Upper lobe of right lung (tissue), 1 donor: ENCODE data around the gene ZNF205. TPM values are rescaled to one million over a fixed set of nuclear protein-coding genes. Genes with fewer than 3 reads are reported as not detected.
A peak's percentile ranks its signal among the peaks of the same experiment; 100 is the strongest.

Source experiments
- ATAC-seq: fragments of 200-7000 bp; cut with Tn5 transposase; one replicate; pipeline ENCODE4 v1.9.1; 2020; ENCODE audit warnings: mild to moderate bottlenecking, moderate library complexity
- DNase-seq: peaks from one replicate; pipeline ENCODE4 v3.0.0-alpha.2; 2020
- H3K27ac ChIP-seq: fragments of 200-600 bp; one replicate; pipeline ENCODE4 v1.8.0; 2022
- H3K27me3 ChIP-seq: fragments of 200-600 bp; one replicate; pipeline ENCODE4 v1.8.0; 2022; ENCODE audit warnings: mild to moderate bottlenecking
- H3K36me3 ChIP-seq: fragments of 200-600 bp; one replicate; pipeline ENCODE4 v1.8.0; 2022
- H3K4me1 ChIP-seq: fragments of 200-600 bp; one replicate; pipeline ENCODE4 v1.8.0; 2022
- H3K4me3 ChIP-seq: fragments of 200-600 bp; one replicate; pipeline ENCODE4 v1.8.0; 2022; ENCODE audit warnings: mild to moderate bottlenecking
- H3K9me3 ChIP-seq: fragments of 200-600 bp; one replicate; pipeline ENCODE4 v1.8.0; 2022
- intact Hi-C: fragments of 100-400 bp; cut with DNase I; formaldehyde crosslinking; loops from one replicate; pipeline ENCODE4 v1.11.0; 2022
- total RNA-seq: library from RNA; stranded (reverse); fragmentation: NEBNext Ultra II Directional; extraction: Animal tissue kit (Norgen Biotek cat#: 25700); gene quantifications from one replicate; pipeline ENCODE4 v1.2.1, GENCODE V29; 2021
- TF ChIP-seq, protein P1 (sequence below): fragments of 200-600 bp; IDR thresholded peaks from one replicate; pipeline ENCODE4 v1.8.0; 2022; ENCODE audit warnings: antibody characterized with exemption
- donor health status: DM: no; HTN: yes; CAD: no; lungs with severe emphysema.

Gene ZNF205
- total RNA-seq, 1 donor from 2014 or later = 11.7 TPM

DNA sequence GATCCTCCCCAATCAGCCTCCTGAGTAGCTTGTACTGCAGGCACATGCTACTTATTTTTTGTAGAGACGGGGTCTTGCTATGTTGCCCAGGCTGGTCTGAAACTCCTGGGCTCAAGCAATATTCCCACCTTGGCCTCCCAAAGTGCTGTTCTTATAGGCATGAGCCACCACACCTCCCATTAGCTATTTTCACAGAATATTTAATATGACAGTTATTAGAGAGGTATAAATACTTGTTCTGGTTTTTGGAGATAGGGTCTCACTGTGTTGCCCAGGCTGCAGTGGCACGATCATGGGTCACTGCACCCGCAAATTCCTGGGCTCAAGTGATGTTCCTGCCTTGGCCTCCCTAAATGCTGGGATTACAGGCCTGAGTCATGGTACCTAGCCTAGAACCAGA is 43.6 kb downstream of the ZNF205 start:
- no peak for ATAC-seq
- H3K27ac ChIP-seq = no peak overlapping the region
- H3K27me3 ChIP-seq = no peaks in the 10 kb centered on the region
- peaks cover 20% of the 10 kb centered on the region for H3K4me1 ChIP-seq
- no peak overlapping the region for H3K4me3 ChIP-seq
- TF ChIP-seq, protein P1, sequence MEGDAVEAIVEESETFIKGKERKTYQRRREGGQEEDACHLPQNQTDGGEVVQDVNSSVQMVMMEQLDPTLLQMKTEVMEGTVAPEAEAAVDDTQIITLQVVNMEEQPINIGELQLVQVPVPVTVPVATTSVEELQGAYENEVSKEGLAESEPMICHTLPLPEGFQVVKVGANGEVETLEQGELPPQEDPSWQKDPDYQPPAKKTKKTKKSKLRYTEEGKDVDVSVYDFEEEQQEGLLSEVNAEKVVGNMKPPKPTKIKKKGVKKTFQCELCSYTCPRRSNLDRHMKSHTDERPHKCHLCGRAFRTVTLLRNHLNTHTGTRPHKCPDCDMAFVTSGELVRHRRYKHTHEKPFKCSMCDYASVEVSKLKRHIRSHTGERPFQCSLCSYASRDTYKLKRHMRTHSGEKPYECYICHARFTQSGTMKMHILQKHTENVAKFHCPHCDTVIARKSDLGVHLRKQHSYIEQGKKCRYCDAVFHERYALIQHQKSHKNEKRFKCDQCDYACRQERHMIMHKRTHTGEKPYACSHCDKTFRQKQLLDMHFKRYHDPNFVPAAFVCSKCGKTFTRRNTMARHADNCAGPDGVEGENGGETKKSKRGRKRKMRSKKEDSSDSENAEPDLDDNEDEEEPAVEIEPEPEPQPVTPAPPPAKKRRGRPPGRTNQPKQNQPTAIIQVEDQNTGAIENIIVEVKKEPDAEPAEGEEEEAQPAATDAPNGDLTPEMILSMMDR = no peak
- no peak for DNase-seq
- H3K9me3 ChIP-seq = no peaks in the 10 kb centered on the region
- H3K36me3 ChIP-seq = no peaks in the 10 kb centered on the region
- intact Hi-C loops = no loop called here

DNA sequence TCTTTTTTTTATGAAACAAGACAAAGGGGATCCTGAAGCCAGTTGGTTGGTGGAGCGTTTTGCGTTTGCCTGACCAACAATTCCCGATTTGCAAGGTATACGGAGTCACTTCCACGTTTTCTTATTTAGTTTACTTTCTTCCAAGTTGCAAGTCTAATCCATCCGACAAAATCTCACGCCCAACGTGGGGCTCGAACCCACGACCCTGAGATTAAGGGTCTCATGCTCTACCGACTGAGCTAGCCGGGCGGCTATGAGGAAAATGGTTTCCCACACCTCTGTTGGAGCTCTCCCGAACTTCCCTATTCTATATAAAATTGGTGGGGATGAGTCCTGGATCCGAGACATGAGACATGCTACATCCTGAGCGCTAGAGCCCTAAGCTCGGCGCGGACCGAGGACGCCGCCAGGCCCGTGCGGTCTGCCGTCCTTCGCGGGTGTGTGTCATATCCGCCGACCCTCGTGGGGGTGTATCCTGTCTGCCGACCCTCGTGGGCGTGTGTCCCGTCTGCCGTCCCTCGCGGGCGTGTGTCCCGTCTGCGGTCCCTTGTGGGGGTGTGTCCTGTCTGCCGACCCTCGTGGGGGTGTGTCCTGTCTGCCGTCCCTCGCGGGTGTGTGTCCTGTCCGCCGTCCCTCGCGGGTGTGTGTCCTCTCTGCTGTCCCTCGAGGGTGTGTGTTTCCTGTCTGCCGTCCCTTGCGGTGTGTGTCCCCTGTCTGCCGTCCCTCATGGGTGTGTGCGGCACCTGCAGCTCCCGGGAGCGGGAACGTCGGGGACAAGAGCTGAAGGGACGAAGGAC is 45.0 kb downstream of the ZNF205 start:
- TF ChIP-seq, protein P1 = no peak
- intact Hi-C loops = no loop called here
- ATAC-seq (peak; percentile 46), DNase-seq (peak; percentile 80)
- Histone ChIP-seq H3K27ac (peak overlapping the region; percentile 87), H3K4me3 (peak overlapping the region; percentile 71), H3K9me3 (no peaks in the 10 kb centered on the region), H3K36me3 (no peaks in the 10 kb centered on the region), H3K27me3 (no peaks in the 10 kb centered on the region), H3K4me1 (peaks cover 12% of the 10 kb centered on the region)

DNA sequence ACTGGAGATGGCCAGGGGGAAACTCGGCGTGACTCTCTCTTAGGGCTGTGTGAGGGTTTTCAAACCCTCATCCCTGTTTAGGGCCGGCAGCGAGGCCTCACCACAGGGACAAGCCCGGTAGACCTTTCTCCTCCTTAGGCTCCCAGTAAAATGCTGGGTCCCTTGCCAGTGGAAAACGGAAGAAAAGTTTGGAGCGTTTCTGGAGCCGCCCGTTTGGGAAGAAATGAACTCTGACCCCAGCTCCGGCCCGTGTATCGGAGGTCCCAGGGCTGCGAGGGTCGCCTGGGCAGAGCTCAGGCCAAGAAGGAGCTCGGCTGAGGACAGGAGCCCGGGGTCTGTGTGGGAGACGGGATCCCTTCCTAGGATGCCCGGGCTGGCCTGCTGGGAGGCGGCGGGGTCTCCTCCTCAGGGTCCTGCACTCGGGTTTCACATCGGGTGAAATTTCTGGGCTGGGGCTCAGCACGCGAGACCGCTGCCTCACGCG is 45.7 kb downstream of the ZNF205 start:
- peak overlapping the region; percentile 71 for H3K4me3 ChIP-seq
- DNase-seq (no peak), ATAC-seq (peak; percentile 12)
- no peaks in the 10 kb centered on the region for H3K9me3 ChIP-seq
- H3K27ac ChIP-seq = peak overlapping the region; percentile 87
- H3K4me1 ChIP-seq = peaks cover 11% of the 10 kb centered on the region
- TF ChIP-seq, protein P1 = no peak
- no peaks in the 10 kb centered on the region for H3K27me3 ChIP-seq
- intact Hi-C loops = no loop called here
- H3K36me3 ChIP-seq = no peaks in the 10 kb centered on the region

DNA sequence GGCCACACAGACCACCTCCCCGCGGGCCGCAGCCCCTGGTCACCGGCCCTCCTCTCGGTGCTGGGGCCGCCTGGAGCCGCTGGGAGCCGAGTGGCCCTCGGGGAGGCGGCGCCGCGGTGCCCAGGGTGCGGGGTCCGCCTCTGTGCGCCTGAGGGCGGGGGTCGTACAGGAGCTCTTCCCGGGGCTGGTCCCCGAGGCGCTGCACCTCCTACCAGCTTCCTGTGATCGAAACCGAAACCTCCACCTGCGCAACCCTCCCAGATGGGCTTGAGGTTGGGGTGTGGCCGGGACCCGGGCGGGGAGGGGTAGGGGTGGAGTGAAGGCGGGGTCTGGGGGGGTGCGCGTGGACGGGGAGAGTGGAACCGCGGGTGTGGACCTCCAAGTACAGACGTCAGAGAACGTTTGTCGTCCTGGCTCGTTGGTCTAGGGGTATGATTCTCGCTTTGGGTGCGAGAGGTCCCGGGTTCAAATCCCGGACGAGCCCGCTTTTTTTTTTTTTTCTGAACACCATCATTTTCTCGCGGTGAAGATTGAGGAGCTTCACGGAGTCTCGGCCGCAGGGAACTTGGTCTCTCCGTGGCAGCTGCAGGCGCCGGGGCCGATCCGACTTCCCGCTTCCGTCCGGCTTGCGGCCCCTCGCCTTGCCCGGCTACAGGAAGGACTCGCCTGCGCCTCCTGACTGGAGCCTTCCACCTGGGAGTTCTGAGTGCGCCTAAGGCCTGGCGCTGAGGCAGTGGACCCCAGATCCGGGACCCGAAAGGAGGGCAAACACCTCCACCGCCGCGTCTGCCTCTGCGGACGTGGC is 46.3 kb downstream of the ZNF205 start:
- Histone ChIP-seq H3K9me3 (no peaks in the 10 kb centered on the region), H3K4me1 (peaks cover 11% of the 10 kb centered on the region), H3K36me3 (no peaks in the 10 kb centered on the region), H3K4me3 (peak overlapping the region; percentile 71), H3K27ac (peak overlapping the region; percentile 87), H3K27me3 (no peaks in the 10 kb centered on the region)
- TF ChIP-seq, protein P1 = no peak
- ATAC-seq (peak; percentile 95), DNase-seq (peak; percentile 95)
- intact Hi-C loops = no loop called here

DNA sequence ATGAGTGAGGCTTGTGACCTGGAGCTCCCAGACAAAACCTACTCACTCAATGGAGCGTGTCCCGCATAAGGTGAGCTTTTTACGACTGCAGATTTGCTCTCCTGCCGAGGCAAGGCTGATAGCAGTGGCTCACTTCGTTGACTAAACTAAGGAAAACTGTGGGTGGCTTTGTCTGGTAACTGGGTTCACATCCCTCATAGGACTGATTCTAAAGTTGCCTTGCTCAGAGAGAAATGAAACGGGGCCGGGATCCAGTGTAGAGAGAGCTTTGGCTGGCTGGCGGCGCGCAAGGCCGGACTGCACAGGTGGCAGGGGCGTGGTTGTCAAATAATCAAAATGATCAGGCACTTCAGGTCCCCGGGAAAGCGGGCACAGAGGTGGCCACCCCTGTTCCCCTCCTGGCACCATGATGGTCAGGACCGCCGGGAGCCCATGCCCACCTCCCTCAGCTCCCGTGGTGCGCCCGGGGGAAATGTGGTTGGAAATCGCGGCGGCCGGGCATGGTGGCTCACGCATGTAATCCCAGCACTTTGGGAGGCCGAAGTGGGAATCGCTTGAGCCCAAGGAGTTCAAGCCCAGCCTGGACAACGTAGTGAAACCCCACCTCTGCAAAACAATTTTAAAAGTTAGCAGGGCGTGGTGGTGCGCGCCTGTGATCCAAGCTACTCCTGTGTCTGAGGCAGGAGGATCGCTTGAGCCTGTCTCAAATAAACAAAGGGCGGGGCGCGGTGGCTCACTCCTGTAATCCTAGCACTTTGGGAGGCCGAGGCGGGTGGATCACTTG is 49.0 kb downstream of the ZNF205 start:
- TF ChIP-seq, protein P1 = no peak
- Histone ChIP-seq H3K4me1 (peaks cover 14% of the 10 kb centered on the region), H3K36me3 (no peaks in the 10 kb centered on the region), H3K27me3 (no peaks in the 10 kb centered on the region), H3K27ac (no peak overlapping the region), H3K4me3 (no peak overlapping the region), H3K9me3 (no peaks in the 10 kb centered on the region)
- ATAC-seq (no peak), DNase-seq (no peak)
- intact Hi-C loops = no loop called here
